HG03196 (cell line): ENCODE data around the gene CDK5R1.
"Not testable (repeated sequence)": the region's sequence is repeated elsewhere in the genome, so short reads cannot be mapped to it uniquely, and the experiment has no call there.

Experiments used
- ATAC-seq: cut with Tn5 transposase; IDR thresholded peaks from one replicate; pipeline ENCODE4 v1.9.1; 2021; ENCODE audit not compliant: unreplicated experiment

Gene CDK5R1

GRCh38 chr17:32486701-32487472 is at the start of gene CDK5R1:
TSS of gene CDK5R1 (plus strand) at chr17:32486993. CDS start at chr17:32487621, 628 bp downstream.
- peak; percentile 50 for ATAC-seq

DNA sequence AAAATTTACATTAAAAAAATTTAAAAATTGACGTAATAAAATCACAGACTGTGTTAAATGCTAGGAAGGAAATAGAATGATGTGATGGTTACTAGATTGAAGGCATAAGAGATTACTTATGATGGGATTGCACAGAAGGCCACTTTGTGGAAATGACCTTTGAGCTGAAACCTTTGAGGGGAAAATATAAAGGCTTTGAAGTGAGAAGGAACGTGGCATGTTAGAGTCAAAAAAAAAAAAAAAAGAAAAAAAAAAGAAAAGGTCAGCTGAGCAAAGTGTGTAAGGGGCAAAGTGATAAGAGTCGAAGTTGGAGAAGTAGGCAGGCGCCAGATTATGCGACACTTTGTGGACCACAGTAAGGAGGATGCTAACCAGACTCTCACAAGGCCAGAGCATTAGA is 46.1 kb upstream of the CDK5R1 start:
- ATAC-seq = no peak

DNA sequence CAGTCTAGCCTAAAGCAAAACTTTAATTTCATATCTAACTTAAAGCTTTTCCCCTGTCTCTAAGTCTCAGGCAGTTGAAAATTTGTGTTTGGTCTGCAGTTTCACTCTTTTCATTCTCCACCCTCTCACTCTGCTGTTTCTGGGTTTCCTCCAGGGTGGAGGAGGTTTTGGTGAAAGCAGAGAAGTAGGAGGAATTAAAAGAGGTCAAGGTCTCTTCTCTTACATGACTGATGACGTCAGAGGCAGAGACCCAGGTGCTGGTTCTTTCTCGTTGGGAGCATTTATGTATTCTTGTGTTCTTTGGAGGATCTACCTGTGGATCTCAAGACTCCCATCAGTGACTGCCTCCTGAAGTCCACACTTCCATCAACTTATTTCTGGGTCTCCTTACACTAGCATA is 44.9 kb upstream of the CDK5R1 start:
- no peak for ATAC-seq

DNA sequence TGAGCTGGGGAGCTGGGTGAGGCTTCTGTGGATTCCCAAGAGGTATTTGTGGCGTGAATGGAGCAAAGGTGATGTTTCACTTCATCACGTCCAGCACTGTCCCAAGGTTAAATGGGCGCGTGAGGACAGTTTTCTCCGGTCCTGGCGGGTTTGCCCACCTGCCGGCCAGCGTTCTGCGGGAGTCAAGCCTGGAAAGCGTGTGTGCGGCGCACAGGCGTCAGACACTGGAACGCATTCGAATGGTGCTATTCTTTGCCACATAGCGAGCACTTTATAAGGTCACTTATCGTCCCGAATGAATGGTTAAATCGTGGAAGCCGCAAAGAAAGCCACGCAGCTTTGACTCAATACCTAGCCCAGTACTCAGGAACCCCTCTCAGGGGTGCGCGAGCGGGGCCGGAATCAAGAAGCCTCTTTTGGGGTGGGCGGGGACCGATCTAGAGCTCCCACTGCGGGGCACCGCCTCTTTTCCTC is 42.9 kb upstream of the CDK5R1 start:
- ATAC-seq = no peak

DNA sequence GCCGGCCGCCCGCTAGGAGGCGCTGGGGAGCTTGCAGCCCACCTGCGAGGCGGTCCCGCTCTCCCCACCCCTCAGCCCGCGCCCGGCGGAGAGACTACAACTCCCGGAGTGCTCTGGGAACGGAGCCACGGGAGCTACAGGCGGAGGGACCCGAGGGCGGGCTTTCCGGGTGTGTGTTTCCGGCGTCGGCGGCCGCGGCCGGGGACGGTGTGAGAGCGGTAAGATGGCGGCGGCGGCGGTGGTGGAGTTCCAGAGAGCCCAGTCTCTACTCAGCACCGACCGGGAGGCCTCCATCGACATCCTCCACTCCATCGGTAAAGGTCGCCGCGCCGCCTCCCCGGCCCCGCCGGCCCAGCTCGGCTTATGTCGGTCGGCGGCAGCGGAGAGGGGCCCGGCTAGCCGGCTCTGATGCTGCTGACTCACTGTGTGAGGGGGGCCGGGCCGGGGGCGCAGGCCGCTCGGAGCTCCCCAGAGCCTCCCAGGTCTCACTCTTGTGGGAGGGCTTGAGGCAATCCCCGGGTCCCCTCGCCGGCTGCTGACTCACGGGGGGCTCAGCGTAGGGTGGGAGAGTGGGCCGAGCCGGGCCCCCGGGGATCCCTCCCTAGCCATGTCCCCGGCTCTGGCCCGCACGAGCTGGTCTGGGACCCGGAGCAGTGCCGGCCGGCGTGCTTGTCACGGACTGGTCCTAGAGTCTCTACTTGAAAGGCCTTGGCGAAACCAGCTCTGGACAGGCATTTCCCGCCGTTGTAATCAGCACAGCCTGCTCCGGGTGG is 42.3 kb upstream of the CDK5R1 start, which contains the start of gene PSMD11:
TSS of gene PSMD11 (plus strand) at position 210 of the 773 bp plus-strand sequence. CDS start at position 224, 14 bp downstream.
- peak; percentile 89 for ATAC-seq

DNA sequence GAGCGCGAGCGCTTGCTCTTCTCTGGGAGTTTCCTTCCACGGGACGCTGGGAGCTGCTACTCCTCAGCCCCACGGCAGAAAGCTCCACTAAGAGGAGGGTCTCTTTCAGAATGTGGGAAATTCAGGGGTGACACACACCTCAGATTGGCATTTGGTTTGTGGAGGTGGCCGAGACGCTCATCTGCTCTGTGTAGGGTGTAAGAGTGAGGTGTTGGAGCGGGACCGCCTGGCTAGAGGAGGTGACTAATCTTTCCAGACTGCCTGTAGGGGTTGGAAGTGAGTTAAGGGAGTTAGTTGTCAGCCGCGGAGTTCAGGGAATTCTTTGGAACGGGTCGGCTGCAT is 41.7 kb upstream of the CDK5R1 start:
- ATAC-seq = peak; percentile 3

DNA sequence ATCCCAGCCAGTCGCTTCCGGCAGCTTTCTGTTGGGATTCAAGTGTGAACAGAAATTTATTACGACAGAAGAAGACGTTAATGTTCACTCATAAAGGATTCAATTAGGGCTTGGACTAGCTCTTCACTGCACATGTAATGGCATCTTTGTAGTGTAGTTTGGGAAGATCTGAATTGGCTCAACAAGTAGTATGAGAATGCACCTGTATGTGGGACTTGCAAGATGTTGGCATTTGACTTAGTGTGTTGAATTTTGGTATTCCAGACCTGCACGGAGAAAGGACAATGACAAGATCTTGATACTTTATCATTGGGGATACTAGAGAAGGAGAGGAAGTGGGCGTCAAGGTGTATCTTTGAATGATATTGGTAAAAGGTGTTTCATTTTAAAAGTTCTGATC is 41.3 kb upstream of the CDK5R1 start:
- no peak for ATAC-seq

DNA sequence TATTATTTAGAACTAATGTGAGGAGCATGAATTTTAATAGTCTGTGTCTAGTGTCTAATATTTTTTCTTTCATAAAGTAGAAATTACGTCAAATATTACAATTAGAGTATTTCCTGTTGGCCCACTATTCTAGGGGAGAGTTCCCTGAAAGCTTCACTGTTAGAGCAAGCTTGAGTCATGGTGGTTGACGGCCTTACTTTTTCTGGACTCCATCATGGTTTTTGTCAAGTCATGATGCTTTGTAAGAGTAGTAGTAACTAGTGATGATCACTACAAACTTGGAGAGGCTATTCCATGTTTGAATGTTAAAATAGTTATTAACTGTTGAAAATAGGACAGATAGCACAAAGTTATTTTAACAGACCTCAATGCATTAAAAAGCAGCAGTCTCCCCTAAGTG is 40.8 kb upstream of the CDK5R1 start:
- ATAC-seq = no peak

GRCh38 chr17:32446949-32447348 is 39.8 kb upstream of the CDK5R1 start:
- no peak for ATAC-seq

- ATAC-seq = no peak
Measured at GRCh38 chr17:32449963-32450362, 36.8 kb upstream of the CDK5R1 start.

GRCh38 chr17:32450379-32450778 is 36.4 kb upstream of the CDK5R1 start:
- ATAC-seq = not testable (repeated sequence)

- ATAC-seq = no peak
Measured at GRCh38 chr17:32451879-32452278, 34.9 kb upstream of the CDK5R1 start.

GRCh38 chr17:32452281-32452680 is 34.5 kb upstream of the CDK5R1 start:
- ATAC-seq = no peak

DNA sequence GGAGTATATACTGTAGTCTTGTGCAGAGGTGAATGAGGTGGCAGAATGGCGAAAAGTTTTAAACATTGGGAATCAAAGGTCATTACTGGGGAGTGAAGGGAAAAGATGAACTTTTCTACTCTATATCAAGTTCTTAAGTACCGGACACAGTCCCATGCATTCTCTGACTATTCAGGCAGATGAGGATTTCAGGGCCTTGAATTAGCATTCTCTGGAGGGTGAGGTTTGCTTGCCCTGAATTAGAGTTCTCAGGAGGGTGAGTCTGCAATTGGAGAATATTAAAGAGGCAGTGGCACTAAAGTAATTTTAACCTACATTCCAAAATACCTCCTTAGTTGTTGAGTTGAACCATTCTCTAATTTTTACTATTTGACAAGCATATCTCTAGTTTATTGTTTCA is 33.4 kb upstream of the CDK5R1 start:
- no peak for ATAC-seq

DNA sequence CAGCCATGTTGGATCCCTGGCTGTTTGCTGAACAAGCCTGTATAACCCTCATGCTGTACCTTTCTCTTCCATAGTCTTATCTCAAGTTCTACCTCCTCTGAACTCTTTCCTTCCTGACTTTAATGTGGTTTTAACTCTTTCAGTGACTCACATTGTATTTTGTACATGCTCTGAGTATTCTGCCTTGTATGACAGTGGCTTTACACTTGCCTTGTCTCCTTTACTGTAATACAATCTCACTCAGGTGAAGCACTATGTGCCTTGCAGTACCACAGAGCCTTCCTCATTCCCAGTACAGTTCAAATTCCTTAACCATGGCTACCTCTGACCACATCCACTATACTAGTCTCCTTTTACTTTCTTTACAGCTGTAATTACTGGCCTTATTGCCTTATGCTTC is 28.4 kb upstream of the CDK5R1 start:
- ATAC-seq = no peak

DNA sequence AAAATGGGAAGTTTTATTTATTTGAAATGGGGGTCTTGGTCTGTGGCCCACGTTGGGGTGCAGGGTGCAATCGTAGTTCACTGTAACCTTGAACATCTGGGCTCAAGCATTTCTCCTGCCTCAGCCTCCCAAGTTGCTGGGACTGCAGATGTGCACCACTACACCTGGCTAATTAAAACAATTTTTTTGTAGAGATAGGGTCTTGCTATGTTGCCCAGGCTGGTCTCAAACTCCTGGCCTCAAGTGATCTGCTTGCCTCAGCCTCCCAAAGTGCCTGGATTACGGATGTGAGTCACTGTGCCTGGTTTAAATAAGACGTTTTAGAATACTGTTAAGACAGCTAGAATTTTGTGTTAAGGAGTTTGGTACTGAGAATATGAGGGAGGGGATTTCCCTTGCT is 26.7 kb upstream of the CDK5R1 start:
- ATAC-seq = no peak

DNA sequence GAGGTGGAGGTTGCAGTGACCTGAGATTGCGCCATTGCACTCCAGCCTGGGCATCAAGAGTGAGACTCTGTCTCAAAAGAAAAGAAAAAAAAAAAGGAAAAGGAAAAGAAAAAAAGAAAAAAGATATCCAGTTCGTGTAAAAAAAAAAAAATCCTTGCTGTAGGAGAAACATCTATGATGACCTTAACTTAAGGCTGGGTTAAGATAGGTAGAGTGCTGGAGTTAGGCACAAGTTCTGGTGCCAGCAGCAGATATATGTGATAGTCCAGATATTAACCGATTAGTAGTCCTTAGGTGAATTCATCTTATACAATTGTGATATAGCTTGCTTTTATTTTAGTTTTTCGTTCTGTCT is 25.3 kb upstream of the CDK5R1 start:
- ATAC-seq = no peak

- ATAC-seq = no peak
Measured at GRCh38 chr17:32461853-32462617, 24.8 kb upstream of the CDK5R1 start.

DNA sequence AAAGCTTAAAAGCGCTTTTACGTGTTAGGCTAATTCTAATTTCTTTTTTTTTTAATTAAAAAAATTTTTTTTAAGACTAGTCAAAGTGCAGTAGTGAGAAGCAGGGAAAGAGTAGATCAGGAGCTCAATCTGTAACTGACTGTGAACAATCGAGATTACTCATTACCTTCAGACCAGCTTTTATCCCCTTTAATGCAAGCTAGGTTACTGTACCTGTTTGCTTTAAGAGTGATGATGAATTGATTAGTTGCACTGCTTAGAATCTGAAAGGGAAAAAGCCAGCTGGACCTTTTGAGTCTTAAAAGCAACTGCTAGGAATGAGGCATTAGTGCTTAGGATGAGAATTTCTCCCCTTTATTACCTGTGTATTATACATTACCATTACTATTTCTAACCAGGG is 23.5 kb upstream of the CDK5R1 start:
- ATAC-seq = no peak

DNA sequence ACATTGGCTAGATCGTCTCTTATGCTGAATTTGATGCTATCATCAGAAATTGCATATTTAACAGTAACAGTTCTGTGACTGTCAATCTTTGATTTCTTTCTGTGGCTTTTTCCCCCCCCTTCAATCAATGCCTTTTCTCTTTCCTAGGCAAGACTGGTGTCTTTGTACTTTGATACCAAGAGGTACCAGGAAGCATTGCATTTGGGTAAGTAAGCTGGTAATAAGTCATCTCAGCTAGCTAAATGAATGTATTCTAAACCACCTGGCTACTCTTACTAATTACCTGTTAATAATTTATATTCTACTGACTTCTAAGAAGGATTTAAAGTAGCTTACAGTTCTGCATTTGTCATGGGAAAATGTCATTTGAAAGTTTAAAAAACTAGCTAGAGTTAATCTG is 22.4 kb upstream of the CDK5R1 start:
- ATAC-seq = no peak

- no peak for ATAC-seq
Measured at GRCh38 chr17:32467949-32468348, 18.8 kb upstream of the CDK5R1 start.
